Measurements from ENCODE around the gene HSPD1.
"Not testable (repeated sequence)": the region's sequence is repeated elsewhere in the genome, so short reads cannot be mapped to it uniquely, and the experiment has no call there.

The HSPD1 gene

DNA sequence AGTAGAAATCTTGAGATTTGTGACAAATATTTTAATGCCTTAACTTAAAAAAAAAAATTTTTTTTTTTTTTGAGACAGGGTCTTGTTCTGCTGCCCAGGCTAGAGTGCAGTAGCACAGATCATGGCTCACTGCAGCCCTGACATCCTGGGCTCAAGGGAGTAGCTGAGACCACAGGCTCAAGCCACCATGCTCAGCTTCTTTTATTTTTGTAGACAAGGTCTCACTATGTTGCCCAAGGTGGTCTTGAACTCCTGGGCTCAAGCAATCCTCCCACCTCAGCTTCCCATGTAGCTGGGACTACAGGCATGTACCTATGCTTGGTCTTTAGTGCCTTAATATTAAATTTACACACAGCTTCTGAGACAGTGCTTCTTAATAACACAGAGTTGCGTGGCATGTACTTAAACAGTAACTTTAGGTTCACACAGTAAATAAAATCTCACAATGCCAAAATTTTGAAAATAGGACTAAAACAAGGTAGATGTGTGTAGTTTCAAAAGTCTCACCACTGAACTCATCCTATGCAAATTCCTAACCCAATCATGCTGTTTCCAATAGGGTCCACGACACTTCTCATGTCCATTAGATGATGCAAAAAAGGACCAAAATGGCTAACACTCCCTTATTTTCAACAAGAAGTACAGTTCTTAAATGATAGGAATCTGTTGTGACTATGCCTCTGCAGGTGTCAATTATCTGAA lies 4.1 kb downstream of the HSPD1 start:
- DNase-seq = no peak

DNA sequence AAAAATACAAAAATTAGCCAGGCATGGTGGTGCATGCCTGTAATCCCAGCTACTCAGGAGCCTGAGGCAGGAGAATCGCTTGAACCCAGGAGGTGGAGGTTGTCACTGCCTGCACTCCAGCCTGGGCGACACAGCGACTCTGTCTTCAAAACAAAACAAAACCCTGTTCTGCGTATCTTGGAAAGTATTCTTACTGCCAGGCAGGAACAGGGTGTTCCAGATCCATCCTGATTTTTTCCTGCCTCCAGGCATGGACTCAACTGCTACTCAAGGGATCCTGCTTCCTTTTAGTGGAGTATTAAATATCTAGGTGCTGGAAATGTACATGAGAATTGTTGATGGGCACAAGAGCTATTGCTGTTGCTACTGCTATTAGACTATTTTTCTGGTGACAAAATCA lies 12.3 kb downstream of the HSPD1 start:
- DNase-seq = no peak

DNA sequence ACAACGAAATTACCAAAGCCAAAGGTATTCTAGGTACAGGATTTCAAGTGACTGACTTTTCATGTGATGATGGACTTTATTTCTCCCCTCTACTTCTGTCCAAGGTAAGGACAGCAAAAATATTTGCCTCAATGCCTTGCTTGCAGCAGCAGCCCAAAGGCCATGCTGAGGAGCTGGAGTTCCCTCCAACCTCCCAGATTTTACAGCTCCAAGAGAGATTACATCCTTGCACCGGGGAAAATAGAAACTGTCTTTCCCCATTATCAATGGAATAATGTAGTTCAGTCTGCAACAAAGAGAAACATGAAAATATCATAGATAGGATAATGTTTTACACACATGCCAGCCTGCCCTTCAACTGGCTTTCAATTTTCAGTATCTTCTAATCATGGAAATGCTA lies 13.5 kb downstream of the HSPD1 start:
- DNase-seq = no peak

DNA sequence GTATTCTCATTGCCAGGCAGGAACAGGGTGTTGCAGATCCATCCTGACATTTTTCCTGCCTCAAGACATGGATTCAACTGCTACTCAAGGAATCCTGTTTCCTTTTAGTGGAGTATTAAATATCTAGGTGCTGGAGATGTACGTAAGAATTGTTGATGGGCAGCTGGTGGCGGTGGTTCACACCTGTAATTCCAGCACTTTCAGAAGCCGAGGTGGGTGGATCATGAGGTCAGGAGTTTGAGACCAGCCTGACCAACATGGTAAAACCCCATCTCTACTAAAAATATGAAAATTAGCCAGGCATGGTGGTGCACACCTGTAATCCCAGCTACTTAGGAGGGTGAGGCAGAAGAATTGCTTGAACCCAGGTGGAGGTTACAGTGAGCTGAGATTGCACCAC lies 15.4 kb downstream of the HSPD1 start:
- DNase-seq = not testable (repeated sequence)

DNA sequence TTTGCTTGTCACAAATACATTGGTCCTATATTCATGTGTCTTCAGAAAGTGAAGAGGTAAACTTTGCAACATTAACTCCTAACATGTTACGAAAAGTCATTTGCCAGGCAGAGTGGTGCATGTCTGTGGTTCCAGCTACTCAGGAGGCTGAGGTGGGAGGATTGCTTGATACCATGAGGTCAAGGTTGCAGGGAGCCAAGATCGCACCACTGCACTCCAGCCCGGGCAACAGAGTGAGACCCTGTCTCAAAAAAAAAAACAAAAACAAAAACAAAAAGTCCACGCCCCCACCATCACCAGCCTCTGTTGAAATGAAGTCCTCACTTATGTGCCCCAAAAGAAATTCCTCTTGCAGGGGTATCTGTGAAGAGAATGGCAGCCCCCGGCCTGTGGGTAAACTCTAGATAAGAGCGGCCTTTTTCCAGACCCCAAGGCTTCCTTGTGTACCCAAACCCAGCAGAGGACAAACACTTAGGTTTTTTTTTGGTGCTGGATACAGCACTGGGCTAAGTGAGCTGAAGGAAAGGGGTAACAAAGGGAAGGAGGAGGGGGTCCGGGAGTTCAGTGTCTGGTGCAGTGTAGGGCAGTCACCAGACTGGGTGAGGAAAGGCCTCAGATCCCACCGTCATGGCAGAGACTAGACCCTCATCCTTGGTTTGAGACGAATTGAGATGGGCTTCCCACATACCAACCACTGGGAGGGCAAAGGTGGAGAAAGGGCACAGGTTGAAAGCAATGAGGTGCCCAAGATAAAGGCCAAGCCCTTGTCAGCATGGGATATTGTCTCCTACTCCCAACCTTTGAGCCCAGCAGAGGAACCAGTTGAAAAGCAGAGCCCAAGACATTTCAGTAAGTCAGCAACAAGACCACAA lies 19.2 kb downstream of the HSPD1 start:
- DNase-seq = no peak

DNA sequence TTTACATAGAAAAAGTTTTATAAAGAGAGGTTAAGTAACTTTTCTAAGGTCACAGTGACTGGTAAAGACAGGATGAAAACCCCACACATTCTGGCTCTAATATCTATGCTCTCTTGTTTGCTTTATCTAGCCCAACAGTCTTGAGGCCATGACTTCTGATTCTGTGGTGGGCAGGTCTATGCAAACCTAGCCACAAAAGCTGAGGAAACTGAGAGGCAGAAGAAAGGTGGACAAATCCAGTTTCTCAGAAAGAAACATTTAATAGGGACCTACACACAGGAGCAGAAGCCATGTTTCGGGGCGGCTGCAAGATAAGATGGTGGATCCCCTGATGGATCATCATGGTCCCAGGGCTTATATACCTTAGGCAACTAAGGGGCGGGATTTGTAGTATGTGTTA lies 21.8 kb downstream of the HSPD1 start:
- no peak for DNase-seq

DNA sequence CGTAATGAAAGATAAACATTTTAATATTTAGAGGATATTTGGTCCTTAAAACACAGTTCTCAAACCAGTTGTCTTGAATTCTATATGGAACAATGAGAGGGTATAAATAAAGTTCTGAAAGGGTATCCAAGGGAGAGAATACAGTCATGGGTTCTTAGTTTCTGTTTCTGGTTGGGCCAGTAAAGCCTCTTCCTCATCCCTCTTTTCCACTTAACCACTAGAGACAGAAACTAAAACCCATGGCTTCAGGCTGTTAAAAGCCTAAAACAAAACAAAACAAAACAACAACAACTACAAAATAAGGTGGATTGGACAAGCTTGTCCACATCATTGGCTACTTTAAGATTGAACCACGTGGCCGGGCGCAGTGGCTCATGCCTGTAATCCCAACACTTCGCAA lies 27.5 kb downstream of the HSPD1 start:
- no peak for DNase-seq

DNA sequence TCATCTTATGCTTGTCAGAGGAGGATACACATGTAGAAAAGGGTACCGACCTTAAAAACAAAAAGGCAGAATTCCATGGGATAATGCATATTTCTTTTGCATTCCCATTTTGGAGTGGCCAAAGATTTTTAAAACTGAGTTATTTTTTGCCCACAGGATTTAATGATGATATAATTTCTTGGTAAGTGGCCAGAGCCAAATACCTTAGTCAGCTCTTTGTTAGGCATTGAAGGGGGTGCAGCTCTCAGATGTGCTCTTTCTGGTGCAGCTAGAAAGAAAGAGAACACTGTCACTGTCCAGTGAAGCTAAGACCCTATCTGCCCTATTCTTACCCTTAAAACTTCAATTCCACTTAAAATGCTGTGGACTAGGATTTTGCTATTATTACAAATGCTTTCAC lies 35.5 kb downstream of the HSPD1 start:
- DNase-seq = no peak

DNA sequence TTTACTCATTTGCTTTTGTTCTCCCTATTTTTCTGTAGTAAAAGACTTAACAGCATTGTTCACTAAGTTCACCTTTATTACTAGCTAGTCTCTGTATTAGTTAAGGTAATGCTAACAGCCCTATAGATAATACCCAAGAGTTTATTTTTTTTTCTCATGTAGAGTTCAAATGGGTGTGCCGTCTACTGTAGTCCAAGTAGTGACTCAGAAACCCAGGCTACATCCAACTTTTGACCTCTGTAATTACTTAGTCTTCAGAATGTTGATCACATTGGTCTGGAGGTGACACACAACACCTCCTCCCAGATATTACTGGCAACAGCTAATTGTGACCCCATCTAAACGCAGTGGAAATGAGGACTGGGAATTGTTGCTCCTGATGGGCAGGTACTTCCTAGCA lies 38.6 kb downstream of the HSPD1 start:
- no peak for DNase-seq

DNA sequence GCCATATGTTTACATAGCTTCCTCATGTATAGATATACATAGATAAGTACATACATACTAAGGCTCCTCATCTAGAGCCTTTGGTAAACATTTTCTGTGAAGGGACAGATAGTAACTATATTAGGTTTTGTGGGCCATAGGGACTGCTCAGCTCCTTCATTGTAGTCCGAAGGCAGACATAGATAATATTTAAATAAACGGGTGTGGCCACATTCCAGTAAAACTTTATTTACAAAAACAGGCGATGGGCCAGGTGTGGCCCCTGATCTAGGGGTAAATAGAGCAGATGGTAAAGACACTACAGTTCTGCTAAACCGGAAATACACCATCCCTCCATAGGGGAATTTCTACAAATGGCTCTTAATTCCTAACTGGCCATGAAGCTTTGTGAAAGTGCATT lies 39.0 kb downstream of the HSPD1 start:
- DNase-seq = no peak

DNA sequence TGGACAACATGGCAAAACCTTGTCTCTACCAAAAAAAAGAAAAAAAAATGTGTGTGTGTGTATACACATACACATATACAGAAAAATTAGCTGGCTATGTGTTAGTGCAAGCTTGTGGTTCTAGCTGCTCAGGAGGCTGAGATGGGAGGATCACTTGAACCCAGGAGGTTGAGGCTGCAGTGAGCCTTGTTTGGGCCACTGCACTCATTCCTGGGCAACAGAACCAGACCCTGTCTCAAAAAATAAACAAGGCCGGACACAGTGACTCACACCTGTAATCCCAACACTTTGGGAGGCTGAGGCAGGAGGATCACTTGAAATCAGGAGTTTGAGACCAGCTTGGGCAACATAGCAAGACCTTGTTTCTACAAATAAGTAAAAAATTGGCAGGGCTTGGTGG lies 44.2 kb downstream of the HSPD1 start:
- no peak for DNase-seq

DNA sequence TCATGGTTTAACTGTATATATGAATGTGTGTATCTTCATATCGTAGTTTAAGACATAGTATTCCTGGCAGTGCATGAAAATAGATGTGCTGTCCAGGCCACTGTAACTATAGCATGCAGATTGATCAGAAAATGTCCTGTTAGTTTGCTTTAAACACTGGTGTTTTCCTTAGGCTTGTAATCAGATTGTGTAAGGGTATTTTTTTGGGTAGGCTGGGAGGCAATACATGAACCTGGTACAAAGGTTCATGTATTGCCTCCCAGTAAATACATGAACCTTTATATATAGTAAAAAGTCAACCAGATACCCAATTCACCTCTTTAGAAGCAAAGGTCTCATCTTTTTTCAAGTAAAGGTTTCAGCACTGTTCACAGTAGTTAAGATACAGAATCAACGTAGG lies 44.7 kb downstream of the HSPD1 start:
- DNase-seq = no peak

DNA sequence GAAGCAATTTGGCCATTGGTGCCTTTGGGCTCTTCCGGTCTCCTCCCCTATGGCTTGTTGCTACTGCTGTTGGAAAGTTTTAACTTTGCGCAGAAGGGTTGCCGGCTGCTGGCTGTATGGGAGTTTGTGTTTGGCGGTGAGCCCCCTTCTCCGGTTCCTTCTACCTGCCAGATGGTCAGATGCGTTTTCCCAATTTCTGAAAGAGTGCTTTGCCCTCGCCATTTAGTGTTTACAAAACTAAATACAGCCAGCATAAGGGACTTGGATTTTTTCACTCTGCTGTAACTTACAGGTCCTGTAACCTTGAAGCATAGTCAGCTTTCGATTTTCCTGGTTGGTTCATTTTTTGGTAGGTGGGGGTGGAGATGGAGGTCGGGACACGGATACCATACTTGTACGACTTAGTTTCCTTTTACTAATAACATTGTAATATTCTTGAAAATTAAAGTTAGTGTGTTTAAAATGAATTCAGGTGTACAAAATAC lies 45.7 kb downstream of the HSPD1 start:
- peak; percentile 92 for DNase-seq

DNA sequence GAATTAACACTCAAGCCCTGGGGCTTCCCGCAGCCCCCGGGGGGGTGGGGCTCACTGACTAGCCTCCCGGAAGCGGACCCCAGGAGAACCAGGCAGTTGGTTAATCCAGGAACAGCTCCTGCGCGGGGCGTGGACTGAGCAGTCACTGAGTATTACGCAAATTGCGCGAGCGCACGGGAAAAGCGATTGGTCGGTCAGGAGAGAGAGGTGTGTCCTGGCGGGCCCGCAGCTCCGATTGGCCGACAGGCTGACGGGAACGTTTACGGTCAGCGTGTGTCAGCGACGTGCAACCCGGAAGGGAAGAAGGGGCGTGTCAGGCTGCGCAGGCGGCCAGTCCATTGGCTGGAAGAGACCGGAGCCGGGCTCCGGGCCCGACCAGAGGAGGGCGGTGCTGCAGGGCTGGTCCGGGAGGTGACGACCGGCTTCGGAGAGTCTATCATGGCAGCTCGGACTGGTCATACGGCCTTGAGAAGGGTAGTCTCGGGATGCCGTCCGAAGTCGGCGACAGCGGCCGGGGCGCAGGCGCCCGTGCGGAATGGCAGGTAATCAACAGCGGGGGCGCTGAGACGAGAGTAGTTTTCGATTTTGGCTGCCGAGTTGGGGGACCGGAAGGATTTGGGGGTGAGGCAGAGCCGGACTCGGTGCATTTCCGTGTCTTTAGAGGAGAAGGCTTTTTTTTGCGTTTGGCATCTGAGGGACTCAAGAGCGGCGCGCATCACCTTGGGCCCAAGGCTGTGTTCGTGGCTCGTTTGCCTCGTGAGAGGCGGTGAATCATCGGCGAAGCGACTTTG lies 46.3 kb downstream of the HSPD1 start, which contains the start of gene COQ10B:
Gene COQ10B, plus strand, starts transcription at position 430 of the 791 bp plus-strand sequence. Its CDS starts 9 bp downstream, at position 439.
- DNase-seq = peak; percentile 100

DNA sequence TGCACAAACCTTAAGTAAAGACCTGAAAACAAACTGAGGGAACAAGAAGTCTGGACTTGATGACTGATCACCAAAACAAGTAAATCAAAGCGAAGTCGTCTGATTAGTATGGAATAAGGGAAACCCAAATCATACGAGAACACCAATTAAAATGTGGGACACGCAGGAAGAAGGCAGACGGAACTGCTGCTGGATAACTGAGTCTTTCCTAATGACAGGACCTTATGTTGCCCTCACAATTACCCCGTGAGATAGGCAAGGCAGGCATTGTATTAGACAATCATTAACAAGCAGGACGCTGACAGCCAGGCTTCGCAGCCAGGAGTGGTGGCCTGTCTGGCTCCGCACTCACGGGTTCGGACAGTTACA lies 46.9 kb downstream of the HSPD1 start:
- no peak for DNase-seq

DNA sequence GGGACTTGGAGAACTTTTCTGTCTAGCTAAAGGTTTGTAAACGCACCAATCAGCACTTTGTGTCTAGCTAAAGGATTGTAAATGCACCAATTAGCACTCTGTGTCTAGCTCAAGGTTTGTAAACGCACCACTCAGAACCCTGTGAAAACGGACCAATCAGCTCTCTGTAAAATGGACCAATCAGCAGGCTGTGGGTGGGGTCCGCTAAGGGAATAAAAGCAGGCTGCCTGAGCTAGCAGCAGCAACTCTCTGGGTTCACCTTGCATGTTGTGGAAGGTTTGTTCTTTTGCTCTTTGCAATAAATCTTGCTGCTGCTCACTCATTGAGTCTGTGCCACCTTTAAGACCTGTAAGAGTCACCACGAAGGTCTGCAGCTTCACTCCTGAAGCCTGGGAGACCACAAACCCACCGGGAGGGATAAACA lies 48.7 kb downstream of the HSPD1 start:
- not testable (repeated sequence) for DNase-seq

DNA sequence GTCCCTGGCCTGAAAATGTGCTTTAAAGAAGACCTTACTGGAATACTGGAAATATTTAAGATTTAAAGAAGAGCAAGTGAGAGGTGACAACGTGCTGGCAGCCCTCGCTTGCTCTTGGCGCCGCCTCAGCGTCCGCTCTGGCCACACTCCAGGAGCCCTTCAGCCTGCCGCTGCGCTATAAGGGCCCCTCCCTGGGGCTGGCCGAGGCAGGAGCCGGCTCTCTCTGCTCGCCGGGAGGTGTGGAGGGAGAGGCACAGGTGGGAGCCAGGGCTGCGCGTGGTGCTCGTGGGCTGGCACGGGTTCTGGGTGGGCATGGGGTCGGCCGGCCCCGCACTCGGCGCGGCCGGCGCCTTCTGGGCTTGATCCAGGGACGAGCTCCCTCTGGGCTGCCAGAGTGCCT lies 49.2 kb downstream of the HSPD1 start:
- no peak for DNase-seq

DNA sequence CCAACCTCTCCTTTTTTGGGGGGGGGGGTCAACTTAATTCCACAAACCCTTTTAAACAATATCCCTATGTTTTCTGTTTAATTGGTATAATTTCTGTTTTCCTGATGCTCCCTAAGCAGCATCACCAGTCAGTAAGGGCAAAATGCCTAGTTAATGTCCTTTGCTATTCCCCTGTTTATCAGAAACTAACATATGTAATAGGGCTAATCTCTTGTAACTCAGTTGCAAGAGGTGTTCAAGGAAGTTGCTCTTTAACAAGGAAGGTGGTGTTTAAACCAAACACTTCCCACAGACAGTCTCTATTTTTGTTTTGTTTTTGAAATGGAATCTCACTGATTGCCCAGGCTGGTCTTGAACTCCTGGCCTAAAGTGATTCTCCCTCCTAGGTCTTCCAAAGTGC lies 52.8 kb downstream of the HSPD1 start:
- no peak for DNase-seq

DNA sequence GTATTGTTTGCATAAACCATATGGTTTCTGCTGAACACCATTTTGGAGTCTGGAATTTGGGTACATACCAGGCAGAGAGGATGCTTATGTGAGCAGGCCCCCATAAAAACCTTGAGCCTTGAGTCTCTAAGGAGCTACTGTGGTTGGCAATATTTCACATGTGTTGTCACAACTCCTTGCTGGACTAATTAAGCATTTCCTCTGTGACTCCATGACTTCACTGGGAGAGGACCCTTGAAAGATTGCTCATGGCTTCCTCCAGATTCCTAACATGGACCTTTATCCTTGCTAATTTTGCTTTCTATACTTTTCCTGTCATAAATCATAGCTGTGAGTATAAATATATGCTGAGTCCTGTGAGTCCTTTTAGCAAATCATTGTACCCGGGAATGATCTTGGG lies 53.9 kb downstream of the HSPD1 start:
- DNase-seq = no peak

DNA sequence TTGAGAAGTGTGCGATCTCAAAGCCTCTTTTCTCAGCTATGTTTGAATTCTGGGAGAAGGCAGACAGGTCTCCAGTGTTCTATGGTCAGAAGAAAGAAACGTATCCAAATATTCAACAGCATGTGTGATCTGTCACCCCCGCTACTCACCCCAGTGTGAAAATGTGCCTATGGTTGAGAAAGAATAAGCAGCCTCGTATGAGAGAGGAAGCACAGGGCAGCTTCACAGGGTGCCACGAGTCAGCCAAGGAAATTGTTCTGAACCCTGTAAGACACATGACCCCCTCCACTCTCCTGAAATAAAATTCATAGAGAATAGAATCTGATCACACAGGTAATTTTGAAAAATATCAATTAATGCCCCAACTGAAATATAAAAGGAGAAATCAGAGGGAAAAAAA lies 56.8 kb downstream of the HSPD1 start:
- DNase-seq = no peak

DNA sequence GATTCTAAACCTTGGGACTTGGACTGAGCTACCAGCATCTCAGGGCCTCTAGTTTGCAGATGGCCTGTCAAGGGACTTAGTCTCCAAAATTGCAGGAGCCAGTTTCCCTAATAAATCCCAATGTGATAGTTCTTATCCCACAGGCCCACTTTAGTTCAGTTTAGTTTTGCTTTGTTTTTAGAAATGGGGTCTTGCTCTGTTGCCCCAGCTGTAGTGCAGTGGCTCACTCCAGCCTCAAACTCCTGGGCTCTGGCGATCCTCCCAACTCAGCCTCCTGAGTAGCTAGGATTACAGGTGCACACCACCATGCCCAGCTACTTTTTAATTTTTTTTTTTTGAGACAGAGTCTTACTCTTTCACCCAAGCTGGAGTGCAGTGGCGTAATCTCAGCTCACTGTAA lies 62.3 kb downstream of the HSPD1 start:
- no peak for DNase-seq

Data from islet precursor cell (in vitro differentiated cells).